Astrocyte of the spinal cord (primary cell): ENCODE measurements around the gene TRIM27.
"Not testable (repeated sequence)": the region's sequence is repeated elsewhere in the genome, so short reads cannot be mapped to it uniquely, and the experiment has no call there.

ENCODE experiments used
- DNase-seq: peaks from one replicate; pipeline ENCODE4 v3.0.0; 2011; ENCODE audit warnings: low read depth, low spot score
- H3K4me3 ChIP-seq: 2 replicates; pipeline ENCODE4 v1.5.1; 2011; ENCODE audit warnings: low read depth, mild to moderate bottlenecking, low read length, moderate library complexity
- in situ Hi-C: cut with HindIII; loops from 2 replicates; pipeline ENCODE4 v1.10.0; 2017; ENCODE audit warnings: low sequenced_read_pairs
- TF ChIP-seq, protein P1 (sequence below): IDR thresholded peaks from 2 replicates; pipeline ENCODE4 v1.5.1; 2012; ENCODE audit warnings: low read depth, mild to moderate bottlenecking, low read length, inconsistent platforms

The TRIM27 gene

GRCh38 chr6:28863604-28864325, 60.0 kb downstream of the TRIM27 start:
- DNase-seq: peak; percentile 86
- in situ Hi-C loops: no loop called here
- TF ChIP-seq, protein P1, sequence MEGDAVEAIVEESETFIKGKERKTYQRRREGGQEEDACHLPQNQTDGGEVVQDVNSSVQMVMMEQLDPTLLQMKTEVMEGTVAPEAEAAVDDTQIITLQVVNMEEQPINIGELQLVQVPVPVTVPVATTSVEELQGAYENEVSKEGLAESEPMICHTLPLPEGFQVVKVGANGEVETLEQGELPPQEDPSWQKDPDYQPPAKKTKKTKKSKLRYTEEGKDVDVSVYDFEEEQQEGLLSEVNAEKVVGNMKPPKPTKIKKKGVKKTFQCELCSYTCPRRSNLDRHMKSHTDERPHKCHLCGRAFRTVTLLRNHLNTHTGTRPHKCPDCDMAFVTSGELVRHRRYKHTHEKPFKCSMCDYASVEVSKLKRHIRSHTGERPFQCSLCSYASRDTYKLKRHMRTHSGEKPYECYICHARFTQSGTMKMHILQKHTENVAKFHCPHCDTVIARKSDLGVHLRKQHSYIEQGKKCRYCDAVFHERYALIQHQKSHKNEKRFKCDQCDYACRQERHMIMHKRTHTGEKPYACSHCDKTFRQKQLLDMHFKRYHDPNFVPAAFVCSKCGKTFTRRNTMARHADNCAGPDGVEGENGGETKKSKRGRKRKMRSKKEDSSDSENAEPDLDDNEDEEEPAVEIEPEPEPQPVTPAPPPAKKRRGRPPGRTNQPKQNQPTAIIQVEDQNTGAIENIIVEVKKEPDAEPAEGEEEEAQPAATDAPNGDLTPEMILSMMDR: no peak
- H3K4me3 ChIP-seq: peak overlapping the region; percentile 60

DNA sequence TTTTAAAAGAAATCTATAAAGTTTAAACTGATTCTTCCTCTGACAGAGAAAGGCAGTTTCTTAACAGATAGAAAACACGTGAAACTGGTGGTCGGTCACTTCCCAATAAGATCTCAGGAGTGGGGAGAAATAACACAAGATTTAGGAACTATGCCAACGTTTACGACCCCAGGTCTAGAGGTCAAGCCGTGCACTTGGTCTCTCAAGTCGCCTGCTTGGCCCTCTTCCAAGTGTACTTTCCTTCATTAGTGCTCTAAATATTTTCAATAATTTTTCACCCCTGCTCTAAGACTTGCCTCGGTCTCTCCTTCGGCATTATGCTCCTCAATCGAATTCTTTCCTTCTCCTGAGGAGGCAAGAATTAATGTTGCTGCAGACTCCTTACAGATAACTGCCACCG, 61.7 kb downstream of the TRIM27 start:
- no peak overlapping the region for H3K4me3 ChIP-seq
- TF ChIP-seq, protein P1: no peak
- DNase-seq: no peak
- in situ Hi-C loops: no loop called here

DNA sequence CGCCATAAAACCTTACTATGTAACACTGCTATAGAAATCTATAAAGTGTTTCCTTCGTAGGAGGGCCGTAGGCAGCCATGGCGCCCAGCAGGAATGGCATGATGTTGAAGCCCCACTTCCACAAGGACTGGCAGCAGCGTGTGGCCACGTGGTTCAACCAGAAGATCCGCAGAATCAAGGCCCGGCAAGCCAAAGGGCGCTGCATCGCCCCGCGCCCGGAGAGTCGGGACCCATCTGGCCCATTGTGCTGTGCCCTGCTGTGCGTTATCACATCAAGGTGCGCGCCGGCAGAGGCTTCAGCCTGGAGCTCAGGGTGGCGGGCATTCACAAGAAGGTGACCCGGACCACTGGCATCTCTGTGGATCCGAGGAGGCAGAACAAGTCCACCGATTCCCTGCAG, 62.4 kb downstream of the TRIM27 start:
- in situ Hi-C loops: no loop called here
- TF ChIP-seq, protein P1: no peak
- DNase-seq: no peak
- H3K4me3 ChIP-seq: no peak overlapping the region

- TF ChIP-seq, protein P1: no peak
- no peak overlapping the region for H3K4me3 ChIP-seq
- no peak for DNase-seq
- in situ Hi-C loops: no loop called here
These were observed 63.2 kb downstream of the TRIM27 start for GRCh38 chr6:28860581-28860980.

DNA sequence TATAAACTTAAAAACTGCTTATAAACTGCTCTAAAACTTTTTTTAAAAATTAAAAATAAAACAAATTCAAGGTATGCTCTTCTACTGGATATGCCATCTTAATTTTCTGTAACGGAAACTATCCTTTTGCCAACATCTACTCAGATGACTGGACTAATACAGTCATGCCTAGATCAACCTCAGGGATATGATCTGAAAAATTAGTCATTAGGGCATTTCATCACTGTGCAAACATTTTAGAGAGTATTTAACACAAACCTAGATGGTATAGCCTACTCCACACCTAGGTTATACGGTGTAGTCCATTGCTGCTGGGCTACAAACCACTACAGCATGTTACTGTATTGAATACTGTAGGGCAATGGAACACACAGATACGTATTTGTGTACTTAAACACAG, 64.8 kb downstream of the TRIM27 start:
- in situ Hi-C loops: no loop called here
- DNase-seq: no peak
- TF ChIP-seq, protein P1: no peak

DNA sequence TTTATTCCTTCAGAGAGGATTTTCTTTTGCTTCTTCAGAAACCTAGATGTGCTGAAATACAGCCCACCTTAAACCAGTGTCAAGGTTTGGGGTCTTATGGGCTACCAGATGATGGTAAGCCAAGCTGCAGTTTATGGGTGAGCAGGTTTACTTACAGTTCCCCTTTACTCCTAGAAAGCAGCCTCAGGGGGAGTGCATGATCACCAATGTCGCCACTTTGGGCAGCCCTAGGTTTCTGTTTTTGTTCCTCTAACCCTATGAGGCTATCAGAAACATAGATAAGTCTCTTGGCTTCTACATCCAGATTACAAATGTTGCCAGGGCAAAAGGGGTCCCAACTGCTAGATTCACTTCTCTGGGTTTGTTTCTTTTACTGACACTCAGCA, 67.2 kb downstream of the TRIM27 start:
- H3K4me3 ChIP-seq: no peak overlapping the region
- in situ Hi-C loops: no loop called here
- no peak for DNase-seq
- TF ChIP-seq, protein P1: no peak

More for the DNA sequence above, 64.8 kb downstream of the TRIM27 start:
- H3K4me3 ChIP-seq: no peak overlapping the region

GRCh38 chr6:28854405-28854804, 69.4 kb downstream of the TRIM27 start:
- H3K4me3 ChIP-seq, DNase-seq, in situ Hi-C loops: not testable (repeated sequence)
